Kidney epithelial cell (primary cell): ENCODE data around the gene NAT8. TPM values are rescaled to one million over a fixed set of nuclear protein-coding genes. Genes with fewer than 3 reads are reported as not detected.
"Not testable (repeated sequence)": the region's sequence is repeated elsewhere in the genome, so short reads cannot be mapped to it uniquely, and the experiment has no call there.

ENCODE experiments used
- DNase-seq: peaks from one replicate; pipeline ENCODE4 v3.0.0-alpha.2; 2010; ENCODE audit warnings: low read depth
- H3K27me3 ChIP-seq: 2 replicates; pipeline ENCODE4 v1.6.0; 2011; ENCODE audit warnings: low read length; ENCODE audit not compliant: control insufficient read depth, insufficient read depth
- H3K36me3 ChIP-seq: 2 replicates; pipeline ENCODE4 v1.5.1; 2011; ENCODE audit warnings: low read length; ENCODE audit not compliant: control insufficient read depth, insufficient read depth
- H3K4me3 ChIP-seq: 2 replicates; pipeline ENCODE4 v1.5.1; 2011; ENCODE audit warnings: low read depth, mild to moderate bottlenecking, control low read depth, low read length
- CTCF ChIP-seq: IDR thresholded peaks from 2 replicates; pipeline ENCODE4 v1.5.1; 2011; ENCODE audit warnings: mild to moderate bottlenecking, moderate library complexity, low read length, control low read depth, inconsistent platforms; ENCODE audit not compliant: insufficient read depth, poor library complexity, severe bottlenecking
- total RNA-seq: library from RNA; depleted of rRNA; stranded (reverse); fragments of >200 nt; gene quantifications from 2 replicates; pipeline ENCODE4 v1.2.3, GENCODE V29; 2015

Gene NAT8
- total RNA-seq, 1 donor from 2014 or later = not detected

- H3K36me3 ChIP-seq = no peaks in the 10 kb centered on the region
- H3K4me3 ChIP-seq = no peak overlapping the region
- TF ChIP-seq CTCF = no peak
- no peaks in the 10 kb centered on the region for H3K27me3 ChIP-seq
- DNase-seq = no peak
These were observed 9.5 kb upstream of the NAT8 start for GRCh38 chr2:73651591-73652230.

- H3K36me3 ChIP-seq, H3K4me3 ChIP-seq, DNase-seq, H3K27me3 ChIP-seq: not testable (repeated sequence)
These were observed 5.5 kb upstream of the NAT8 start for GRCh38 chr2:73647690-73648089.

DNA sequence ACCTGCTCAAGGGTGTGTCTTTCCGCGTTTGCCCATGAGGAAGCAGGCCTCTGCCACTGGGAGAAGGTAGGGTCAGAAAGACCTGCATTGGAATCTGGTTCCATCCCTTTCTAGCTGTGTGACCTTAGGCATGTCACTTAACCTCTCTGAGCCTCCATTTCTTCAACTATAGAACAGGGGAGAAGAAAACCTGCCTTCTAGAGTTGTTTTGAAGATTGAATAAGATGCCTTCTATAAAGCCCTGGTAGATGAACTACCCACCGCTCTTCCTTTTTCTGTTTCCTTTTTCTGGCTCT lies 507 bp downstream of the NAT8 start:
- no peak overlapping the region for H3K4me3 ChIP-seq
- no peak for TF ChIP-seq CTCF
- DNase-seq = no peak
- no peaks in the 10 kb centered on the region for H3K27me3 ChIP-seq
- H3K36me3 ChIP-seq = no peaks in the 10 kb centered on the region

DNA sequence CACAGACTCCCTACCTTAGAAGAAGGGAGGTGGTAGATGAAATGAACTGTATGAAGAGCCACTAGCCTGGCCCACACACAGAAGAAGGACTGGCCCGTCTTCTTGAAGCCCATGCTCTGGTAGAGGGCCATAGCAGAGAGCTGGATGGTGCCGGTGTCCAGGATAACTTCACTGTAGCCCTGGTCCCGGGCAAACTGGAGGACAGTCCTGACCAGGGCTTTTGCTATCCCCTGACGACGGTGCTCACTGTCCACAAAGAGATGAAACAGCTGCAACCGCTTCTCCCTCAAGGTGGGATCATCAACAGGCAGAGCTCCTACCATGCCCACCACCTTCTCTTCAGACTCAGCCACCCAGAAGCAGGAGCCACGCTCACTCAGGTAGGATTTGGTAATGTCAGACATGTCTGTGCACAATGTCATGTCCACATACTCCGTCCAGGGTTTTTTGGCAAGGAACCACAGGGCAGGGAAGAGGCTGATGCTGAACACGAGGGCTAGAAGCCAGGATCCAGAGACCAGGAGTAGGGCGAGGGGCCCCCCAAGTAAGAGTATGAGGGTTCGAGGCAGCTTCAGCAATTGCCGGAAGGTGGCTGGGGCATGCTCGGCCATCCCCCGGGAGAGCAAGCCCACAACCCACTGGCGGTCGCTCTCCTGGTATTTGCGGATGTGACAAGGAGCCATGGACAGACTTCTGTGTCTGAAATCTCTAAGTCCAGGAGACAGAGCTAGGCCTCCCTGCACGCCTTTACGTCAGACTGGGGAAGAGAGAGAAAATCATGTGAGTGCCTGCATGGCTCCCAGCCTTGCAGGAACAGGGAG lies 1.1 kb downstream of the NAT8 start:
- TF ChIP-seq CTCF = no peak
- Histone ChIP-seq H3K4me3 (no peak overlapping the region), H3K27me3 (no peaks in the 10 kb centered on the region), H3K36me3 (no peaks in the 10 kb centered on the region)
- no peak for DNase-seq

DNA sequence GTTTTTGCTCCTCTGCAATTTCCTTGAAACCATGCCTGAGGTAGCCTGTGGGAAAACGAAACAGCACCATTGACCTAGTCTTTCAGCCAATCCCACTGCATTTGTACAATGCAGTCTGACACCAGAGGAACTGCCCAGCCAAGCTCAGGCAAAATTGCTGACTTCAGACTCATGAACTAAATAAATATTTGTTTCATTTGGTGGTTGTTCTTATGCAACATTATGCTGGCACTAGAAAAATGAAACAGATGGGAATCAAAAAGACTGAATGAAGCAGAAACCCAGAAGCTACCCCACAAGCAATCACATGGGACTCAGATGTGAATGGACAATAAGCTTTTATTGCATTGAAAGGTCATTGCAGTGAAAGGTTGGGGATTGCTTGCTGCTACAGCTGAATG lies 1.7 kb downstream of the NAT8 start:
- Histone ChIP-seq H3K36me3 (no peaks in the 10 kb centered on the region), H3K4me3 (no peak overlapping the region), H3K27me3 (no peaks in the 10 kb centered on the region)
- no peak for DNase-seq
- no peak for TF ChIP-seq CTCF

- no peak for DNase-seq
- TF ChIP-seq CTCF = no peak
- Histone ChIP-seq H3K36me3 (no peaks in the 10 kb centered on the region), H3K4me3 (no peak overlapping the region), H3K27me3 (no peaks in the 10 kb centered on the region)
These were observed 3.8 kb downstream of the NAT8 start for GRCh38 chr2:73638429-73638828.

- H3K27me3 ChIP-seq, H3K4me3 ChIP-seq, H3K36me3 ChIP-seq, DNase-seq: not testable (repeated sequence)
These were observed 5.2 kb downstream of the NAT8 start for GRCh38 chr2:73636977-73637376.
